ENCODE data around the gene OCSTAMP.

- TF ChIP-seq MYC (IDR thresholded peaks at IDR 0.05; ENCODE audit: low read depth, low read length) = no peak
- no peak for TF ChIP-seq CTCF (IDR thresholded peaks at IDR 0.05; ENCODE audit: extremely low read depth in 1 of 2, insufficient read depth in 1 of 2, low read depth in 1 of 2, low read length in 2 of 2)
- TF ChIP-seq POLR2A (IDR thresholded peaks at IDR 0.05; ENCODE audit: low read depth, low read length) = no peak
- TF ChIP-seq POLR2AphosphoS5 (IDR thresholded peaks at IDR 0.05; ENCODE audit: insufficient read depth, low read depth, low read length) = no peak
- no peak for TF ChIP-seq EZH2 (IDR thresholded peaks at IDR 0.05; ENCODE audit: borderline replicate concordance, low read depth, low read length, severe bottlenecking)
- TF ChIP-seq FOS (IDR thresholded peaks at IDR 0.05; ENCODE audit: borderline replicate concordance, insufficient read depth, low read length) = no peak
- TF ChIP-seq GATA2 (IDR thresholded peaks at IDR 0.05; ENCODE audit: insufficient read depth, insufficient read length, low read depth, low read length) = no peak
- TF ChIP-seq MAX (IDR thresholded peaks at IDR 0.05; ENCODE audit: insufficient read depth, insufficient read length) = no peak
These were observed 32.2 kb upstream of the OCSTAMP start for GRCh38 chr20:46582648-46583047.

All from endothelial cell of umbilical vein (primary cell).